DND-41 (cell line): ENCODE results near the gene POLDIP3.
A peak's percentile ranks its signal among the peaks of the same experiment; 100 is the strongest.

Source experiments
- ATAC-seq: fragments of 200-7000 bp; cut with Tn5 transposase; 3 replicates; pipeline ENCODE4 v1.9.1; 2021; ENCODE audit warnings: low read depth; ENCODE audit not compliant: insufficient read depth
- DNase-seq: peaks from one replicate; pipeline ENCODE4 v3.0.0-alpha.2; 2020
- H2AFZ ChIP-seq: 2 replicates; pipeline ENCODE4 v1.6.0; 2012; ENCODE audit warnings: low read depth, low read length
- H3K27ac ChIP-seq: 2 replicates; pipeline ENCODE4 v1.5.1; 2012; ENCODE audit warnings: low read length, inconsistent platforms
- H3K27me3 ChIP-seq: fragments of 200-600 bp; sonication (generic); 2 replicates; pipeline ENCODE4 v1.6.0; 2012; ENCODE audit warnings: low read length, mild to moderate bottlenecking, inconsistent platforms; ENCODE audit not compliant: insufficient read depth, poor library complexity
- H3K36me3 ChIP-seq: 2 replicates; pipeline ENCODE4 v1.5.1; 2012; ENCODE audit warnings: low read length, inconsistent platforms; ENCODE audit not compliant: insufficient read depth
- H3K4me1 ChIP-seq: 2 replicates; pipeline ENCODE4 v1.5.1; 2012; ENCODE audit warnings: mild to moderate bottlenecking, low read length; ENCODE audit not compliant: insufficient read depth
- H3K4me2 ChIP-seq: 2 replicates; pipeline ENCODE4 v1.6.0; 2012; ENCODE audit warnings: mild to moderate bottlenecking, moderate library complexity, low read length, inconsistent platforms; ENCODE audit not compliant: insufficient read depth
- H3K4me3 ChIP-seq, 2 experiments: fragments of 200-600 bp in 1 of 2; shearing (Covaris generic) in 1 of 2; 2 replicates each; pipeline ENCODE4 v1.5.1; 2012 to 2016; ENCODE audit warnings: inconsistent platforms in 2 of 2, low read length in 2 of 2, mild to moderate bottlenecking in 2 of 2, low read depth in 1 of 2, moderate library complexity in 1 of 2
- H3K79me2 ChIP-seq: 2 replicates; pipeline ENCODE4 v1.6.0; 2012; ENCODE audit warnings: low read length, inconsistent platforms; ENCODE audit not compliant: insufficient read depth
- H3K9ac ChIP-seq: 2 replicates; pipeline ENCODE4 v1.6.0; 2012; ENCODE audit warnings: low read depth, mild to moderate bottlenecking, inconsistent platforms, low read length, moderate library complexity
- H3K9me3 ChIP-seq: 2 replicates; pipeline ENCODE4 v1.5.1; 2012; ENCODE audit warnings: low read length, moderate library complexity, mild to moderate bottlenecking, inconsistent platforms; ENCODE audit not compliant: insufficient read depth, severe bottlenecking
- H4K20me1 ChIP-seq: 2 replicates; pipeline ENCODE4 v1.6.0; 2012; ENCODE audit warnings: low read length; ENCODE audit not compliant: insufficient read depth
- EZH2 ChIP-seq: IDR thresholded peaks from 3 replicates; pipeline ENCODE4 v1.6.1; 2012; ENCODE audit warnings: borderline replicate concordance, low read depth, mild to moderate bottlenecking, moderate library complexity, low read length, inconsistent platforms; ENCODE audit not compliant: severe bottlenecking
- TF ChIP-seq, protein P1 (sequence below): IDR thresholded peaks from 2 replicates; pipeline ENCODE4 v1.5.1; 2012; ENCODE audit warnings: borderline replicate concordance, low read length, moderate library complexity, mild to moderate bottlenecking; ENCODE audit not compliant: poor library complexity, severe bottlenecking; ENCODE audit errors: extremely low read depth

The POLDIP3 gene

DNA sequence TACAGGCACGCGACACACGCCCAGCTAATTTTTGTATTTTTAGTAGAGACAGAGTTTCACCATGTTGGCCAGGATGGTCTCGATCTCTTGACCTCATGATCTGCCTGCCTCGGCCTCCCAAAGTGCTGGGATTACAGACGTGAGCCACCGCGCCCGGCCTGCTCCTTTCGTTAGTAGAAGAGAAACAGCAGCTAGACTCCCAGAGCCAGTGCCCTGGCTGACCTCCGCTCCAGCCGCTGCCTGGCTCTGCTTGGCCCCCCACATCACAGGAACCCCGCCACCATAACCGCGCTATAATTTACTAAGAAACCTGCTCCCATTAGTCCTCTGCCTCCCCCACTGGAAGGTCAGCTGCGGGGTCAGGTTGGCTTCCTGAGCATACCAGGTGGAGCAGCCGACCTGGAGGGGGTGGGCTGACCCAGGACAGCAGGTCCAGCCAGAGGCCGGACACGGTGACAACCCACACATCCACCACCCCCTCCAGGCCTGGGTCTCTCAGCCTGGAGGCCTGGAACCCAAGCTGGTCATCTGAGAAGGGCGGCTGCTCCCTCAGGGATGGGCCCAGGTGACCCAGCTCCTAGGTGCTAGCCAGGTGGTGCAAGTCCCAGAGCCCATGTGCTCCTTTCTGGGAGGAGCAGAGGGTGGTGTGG, 7.5 kb upstream of the POLDIP3 start:
- TF ChIP-seq, protein P1, sequence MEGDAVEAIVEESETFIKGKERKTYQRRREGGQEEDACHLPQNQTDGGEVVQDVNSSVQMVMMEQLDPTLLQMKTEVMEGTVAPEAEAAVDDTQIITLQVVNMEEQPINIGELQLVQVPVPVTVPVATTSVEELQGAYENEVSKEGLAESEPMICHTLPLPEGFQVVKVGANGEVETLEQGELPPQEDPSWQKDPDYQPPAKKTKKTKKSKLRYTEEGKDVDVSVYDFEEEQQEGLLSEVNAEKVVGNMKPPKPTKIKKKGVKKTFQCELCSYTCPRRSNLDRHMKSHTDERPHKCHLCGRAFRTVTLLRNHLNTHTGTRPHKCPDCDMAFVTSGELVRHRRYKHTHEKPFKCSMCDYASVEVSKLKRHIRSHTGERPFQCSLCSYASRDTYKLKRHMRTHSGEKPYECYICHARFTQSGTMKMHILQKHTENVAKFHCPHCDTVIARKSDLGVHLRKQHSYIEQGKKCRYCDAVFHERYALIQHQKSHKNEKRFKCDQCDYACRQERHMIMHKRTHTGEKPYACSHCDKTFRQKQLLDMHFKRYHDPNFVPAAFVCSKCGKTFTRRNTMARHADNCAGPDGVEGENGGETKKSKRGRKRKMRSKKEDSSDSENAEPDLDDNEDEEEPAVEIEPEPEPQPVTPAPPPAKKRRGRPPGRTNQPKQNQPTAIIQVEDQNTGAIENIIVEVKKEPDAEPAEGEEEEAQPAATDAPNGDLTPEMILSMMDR = no peak
- no peak for TF ChIP-seq EZH2
- H3K4me1 ChIP-seq = peaks cover 8% of the 10 kb centered on the region
- no peak for ATAC-seq
- H3K4me3 ChIP-seq = no peak overlapping the region
- no peak overlapping the region for H3K27ac ChIP-seq
- no peaks in the 10 kb centered on the region for H3K9me3 ChIP-seq
- H3K27me3 ChIP-seq = no peaks in the 10 kb centered on the region
- H4K20me1 ChIP-seq = no peaks in the 10 kb centered on the region
- no peaks in the 10 kb centered on the region for H3K79me2 ChIP-seq
- no peak for DNase-seq
- no peak overlapping the region for H3K4me2 ChIP-seq
- no peak overlapping the region for H3K9ac ChIP-seq
- no peak overlapping the region for H2AFZ ChIP-seq
- peaks cover 58% of the 10 kb centered on the region for H3K36me3 ChIP-seq

DNA sequence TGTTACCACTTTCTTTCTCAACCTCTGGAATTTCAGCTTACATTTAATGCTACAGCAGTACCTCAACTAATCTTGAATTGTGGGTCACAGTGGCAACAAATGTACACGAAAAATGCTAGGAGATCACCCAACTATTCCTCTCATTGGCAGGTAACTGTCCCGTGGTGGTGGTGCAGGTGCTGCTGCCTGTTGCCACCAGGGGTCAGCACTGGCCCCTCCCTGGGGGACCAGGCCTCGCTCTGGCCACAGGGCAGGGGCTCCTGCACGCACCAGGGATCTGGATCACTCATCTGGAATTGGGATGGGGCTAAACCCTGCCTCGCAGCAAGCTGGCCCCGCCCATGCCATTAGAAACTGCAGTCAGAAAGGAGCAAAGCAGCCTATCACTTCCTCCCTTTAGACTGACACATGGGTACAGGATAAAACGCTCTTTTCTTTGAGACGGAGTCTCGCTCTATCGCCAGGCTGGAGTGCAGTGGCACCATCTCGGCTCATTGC, 6.9 kb upstream of the POLDIP3 start:
- DNase-seq = peak; percentile 40
- no peak overlapping the region for H2AFZ ChIP-seq

DNA sequence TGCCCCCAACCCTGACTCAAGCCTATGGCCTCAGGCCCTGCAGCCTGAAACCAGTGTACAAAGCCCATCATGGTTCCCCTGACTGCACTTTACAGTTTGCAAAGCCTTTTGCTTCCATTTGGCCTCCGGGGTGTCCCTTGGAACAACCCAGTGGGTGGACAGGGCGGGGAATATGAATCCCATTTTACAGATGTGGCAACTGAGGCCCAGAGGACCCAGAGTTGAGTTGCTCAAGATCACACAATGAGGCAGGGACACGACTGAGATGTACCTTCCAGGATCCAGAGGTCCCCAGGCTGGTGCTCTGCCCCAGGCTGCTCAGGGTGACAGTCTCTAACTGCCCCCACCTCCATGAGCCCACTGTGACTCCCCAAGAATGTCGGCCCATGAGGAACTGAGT, 5.4 kb upstream of the POLDIP3 start:
- H3K27me3 ChIP-seq = no peaks in the 10 kb centered on the region
- no peak overlapping the region for H3K9ac ChIP-seq
- H2AFZ ChIP-seq = no peak overlapping the region
- peaks cover 42% of the 10 kb centered on the region for H3K36me3 ChIP-seq
- ATAC-seq = no peak
- no peak for DNase-seq
- no peak overlapping the region for H3K27ac ChIP-seq
- H4K20me1 ChIP-seq = no peaks in the 10 kb centered on the region
- H3K4me3 ChIP-seq = no peak overlapping the region
- TF ChIP-seq, protein P1 = no peak
- no peak for TF ChIP-seq EZH2
- H3K9me3 ChIP-seq = no peaks in the 10 kb centered on the region
- peaks cover 27% of the 10 kb centered on the region for H3K4me1 ChIP-seq
- H3K79me2 ChIP-seq = no peaks in the 10 kb centered on the region
- H3K4me2 ChIP-seq = no peak overlapping the region

More for the DNA sequence above, 6.9 kb upstream of the POLDIP3 start:
- Histone ChIP-seq H3K9ac (no peak overlapping the region), H3K4me3 (no peak overlapping the region), H3K27me3 (no peaks in the 10 kb centered on the region), H3K79me2 (no peaks in the 10 kb centered on the region), H3K9me3 (no peaks in the 10 kb centered on the region), H3K36me3 (peaks cover 52% of the 10 kb centered on the region), H3K4me2 (no peak overlapping the region), H3K4me1 (peaks cover 14% of the 10 kb centered on the region), H3K27ac (no peak overlapping the region), H4K20me1 (no peaks in the 10 kb centered on the region)
- ATAC-seq = peak; percentile 66
- TF ChIP-seq EZH2 = no peak
- TF ChIP-seq, protein P1 = peak; percentile 82
